ENCODE data around the gene SLC25A23.
"Not testable (repeated sequence)": the region's sequence is repeated elsewhere in the genome, so short reads cannot be mapped to it uniquely, and the experiment has no call there.

The SLC25A23 gene

GRCh38 chr19:6459262-6460098, at the start of gene SLC25A23:
SLC25A23 (minus strand) TSS chr19:6459792; CDS start chr19:6459628, 164 bp downstream.
- DNase-seq (ENCODE audit: low read depth, low spot score), result no peak

GRCh38 chr19:6508028-6508771, 48.6 kb upstream of the SLC25A23 start:
- DNase-seq (ENCODE audit: low read depth, low spot score), result not testable (repeated sequence)

GRCh38 chr19:6503407-6504201, 44.0 kb upstream of the SLC25A23 start:
- no peak for DNase-seq (ENCODE audit: low read depth, low spot score)

GRCh38 chr19:6501740-6502648, 42.4 kb upstream of the SLC25A23 start, which contains the start of gene TUBB4A:
TUBB4A (minus strand) TSS chr19:6502309; CDS start chr19:6502212, 97 bp downstream.
- DNase-seq (ENCODE audit: low read depth, low spot score), result no peak

- no peak for DNase-seq (ENCODE audit: low read depth, low spot score)
Measured at GRCh38 chr19:6500837-6501739, 41.5 kb upstream of the SLC25A23 start.

GRCh38 chr19:6499052-6499790, 39.6 kb upstream of the SLC25A23 start:
- no peak for DNase-seq (ENCODE audit: low read depth, low spot score)

GRCh38 chr19:6498294-6499036, 38.9 kb upstream of the SLC25A23 start:
- no peak for DNase-seq (ENCODE audit: low read depth, low spot score)

GRCh38 chr19:6495947-6496346, 36.4 kb upstream of the SLC25A23 start:
- DNase-seq (ENCODE audit: low read depth, low spot score), result no peak

- no peak for DNase-seq (ENCODE audit: low read depth, low spot score)
Measured at GRCh38 chr19:6494438-6495036, 34.9 kb upstream of the SLC25A23 start.

GRCh38 chr19:6491802-6492592, 32.4 kb upstream of the SLC25A23 start:
- no peak for DNase-seq (ENCODE audit: low read depth, low spot score)

GRCh38 chr19:6490134-6490533, 30.5 kb upstream of the SLC25A23 start:
- no peak for DNase-seq (ENCODE audit: low read depth, low spot score)

GRCh38 chr19:6489278-6490061, 29.9 kb upstream of the SLC25A23 start:
- no peak for DNase-seq (ENCODE audit: low read depth, low spot score)

- DNase-seq (ENCODE audit: low read depth, low spot score), result no peak
Measured at GRCh38 chr19:6484831-6485230, 25.2 kb upstream of the SLC25A23 start.

- no peak for DNase-seq (ENCODE audit: low read depth, low spot score)
Measured at GRCh38 chr19:6484230-6484629, 24.6 kb upstream of the SLC25A23 start.

GRCh38 chr19:6483235-6483634, 23.6 kb upstream of the SLC25A23 start:
- DNase-seq (ENCODE audit: low read depth, low spot score), result no peak

GRCh38 chr19:6482343-6482686, 22.7 kb upstream of the SLC25A23 start:
- DNase-seq (ENCODE audit: low read depth, low spot score), result no peak

All from activated CD4-positive, CD25-positive, alpha-beta regulatory T cell treated with anti-CD3 and anti-CD28 coated beads, Interleukin-2, amount 50 U/mL, for 16 hours (primary cell).